ENCODE data around the gene PAXX. TPM values are rescaled to one million over a fixed set of nuclear protein-coding genes. Genes with fewer than 3 reads are reported as not detected.

PAXX gene
- total and polyA plus RNA-seq, 2 donors (not counting 1 experiment from before 2014, with no cell fraction given): 6.1 to 13.7 TPM

DNA sequence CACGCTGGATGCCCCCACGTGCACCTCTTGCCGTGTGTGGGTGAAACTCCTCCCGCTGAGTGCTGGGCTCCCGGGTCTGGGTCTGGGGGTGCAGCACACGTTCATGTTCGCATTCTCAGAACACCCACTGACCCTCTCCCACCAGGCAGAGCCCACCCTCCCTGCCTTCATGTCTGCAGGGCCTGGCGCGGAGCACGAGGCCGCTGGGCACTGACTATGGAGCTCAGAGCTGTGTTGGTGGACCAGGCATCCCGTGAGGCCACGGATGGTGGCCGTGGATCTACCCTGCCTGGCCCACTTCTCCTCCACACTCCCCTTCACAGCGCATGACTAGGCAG, 31.3 kb upstream of the PAXX start:
- no peak for DNase-seq (ENCODE audit: low read depth in 2 of 2)
- no peak for TF ChIP-seq EZH2 (IDR thresholded peaks at IDR 0.05; ENCODE audit: low read length, missing control alignments)
- TF ChIP-seq, protein P1, sequence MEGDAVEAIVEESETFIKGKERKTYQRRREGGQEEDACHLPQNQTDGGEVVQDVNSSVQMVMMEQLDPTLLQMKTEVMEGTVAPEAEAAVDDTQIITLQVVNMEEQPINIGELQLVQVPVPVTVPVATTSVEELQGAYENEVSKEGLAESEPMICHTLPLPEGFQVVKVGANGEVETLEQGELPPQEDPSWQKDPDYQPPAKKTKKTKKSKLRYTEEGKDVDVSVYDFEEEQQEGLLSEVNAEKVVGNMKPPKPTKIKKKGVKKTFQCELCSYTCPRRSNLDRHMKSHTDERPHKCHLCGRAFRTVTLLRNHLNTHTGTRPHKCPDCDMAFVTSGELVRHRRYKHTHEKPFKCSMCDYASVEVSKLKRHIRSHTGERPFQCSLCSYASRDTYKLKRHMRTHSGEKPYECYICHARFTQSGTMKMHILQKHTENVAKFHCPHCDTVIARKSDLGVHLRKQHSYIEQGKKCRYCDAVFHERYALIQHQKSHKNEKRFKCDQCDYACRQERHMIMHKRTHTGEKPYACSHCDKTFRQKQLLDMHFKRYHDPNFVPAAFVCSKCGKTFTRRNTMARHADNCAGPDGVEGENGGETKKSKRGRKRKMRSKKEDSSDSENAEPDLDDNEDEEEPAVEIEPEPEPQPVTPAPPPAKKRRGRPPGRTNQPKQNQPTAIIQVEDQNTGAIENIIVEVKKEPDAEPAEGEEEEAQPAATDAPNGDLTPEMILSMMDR (conservative IDR thresholded peaks at IDR 0.05 in 1 of 2, IDR thresholded peaks at IDR 0.05 in 1 of 2; ENCODE audit: low read depth in 1 of 2, low read length in 2 of 2): no peak
- Histone ChIP-seq H3K4me2 (ENCODE audit: extremely low read depth, insufficient read depth, low read length) (no peak overlapping the region), H3K4me1 (ENCODE audit: control insufficient read depth, extremely low read depth, insufficient read depth, low read length) (no peaks in the 10 kb centered on the region), H3K4me3 (replicated peaks in 1 of 4; ENCODE audit: control extremely low read depth in 1 of 4, insufficient read depth in 1 of 4, low read depth in 3 of 4, low read length in 4 of 4) (no peak overlapping the region), H3K27ac (ENCODE audit: insufficient read depth, low read length) (no peak overlapping the region), H3K36me3 (ENCODE audit: control insufficient read depth, insufficient read depth, low read length) (no peaks in the 10 kb centered on the region), H3K9ac (ENCODE audit: insufficient read depth, low read length) (no peak overlapping the region), H3K79me2 (ENCODE audit: control insufficient read depth, insufficient read depth, low read length) (no peaks in the 10 kb centered on the region), H2AFZ (ENCODE audit: low read length) (no peak overlapping the region), H3K27me3 (ENCODE audit: control insufficient read depth, insufficient read depth, low read length) (peaks cover 2% of the 10 kb centered on the region), H3K9me3 (ENCODE audit: control insufficient read depth, insufficient read depth, low read depth, low read length) (no peaks in the 10 kb centered on the region), H4K20me1 (ENCODE audit: control insufficient read depth, extremely low read depth, insufficient read depth, low read length) (no peaks in the 10 kb centered on the region)

DNA sequence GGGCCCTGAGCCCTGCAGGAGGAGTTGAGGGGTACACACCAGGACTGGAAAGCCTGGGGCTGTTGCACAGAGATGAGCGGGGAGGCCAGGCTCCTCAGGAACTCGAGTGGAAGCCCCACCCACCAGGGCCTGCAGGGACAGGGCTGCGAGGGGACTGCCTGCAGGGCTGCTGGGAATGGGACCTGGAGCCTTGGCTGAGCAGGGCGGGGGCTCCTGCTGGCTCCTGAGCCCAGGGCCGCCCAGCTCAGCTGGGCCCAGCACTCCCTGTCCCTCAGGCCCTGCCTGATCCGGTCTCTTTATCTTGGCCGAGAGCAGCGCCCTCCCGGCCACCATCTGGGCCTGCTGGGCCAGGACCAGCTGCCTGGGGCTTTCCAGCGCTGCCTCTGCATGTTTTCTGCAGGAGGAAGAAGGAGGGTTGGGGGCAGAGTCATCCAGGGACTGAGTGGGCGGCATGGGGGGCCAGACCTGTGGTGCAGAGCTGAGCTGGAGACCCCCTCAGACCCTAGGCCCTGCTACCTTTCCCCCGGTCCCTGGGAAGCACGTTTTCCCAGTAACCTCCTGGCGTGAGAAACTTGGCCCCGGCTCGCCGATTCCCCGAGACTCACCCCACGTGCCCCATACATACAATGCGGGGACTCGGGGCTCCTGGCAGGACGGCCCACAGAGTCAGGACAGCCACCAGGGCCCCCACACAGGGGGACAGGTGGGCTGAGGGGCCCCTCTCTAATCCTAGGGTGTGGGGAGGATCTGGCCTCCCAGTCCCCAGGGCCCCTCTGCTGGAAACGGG, 30.8 kb upstream of the PAXX start:
- no peak overlapping the region for H3K27ac ChIP-seq (ENCODE audit: insufficient read depth, low read length)
- no peak for DNase-seq (ENCODE audit: low read depth in 2 of 2)
- TF ChIP-seq, protein P1 (conservative IDR thresholded peaks at IDR 0.05 in 1 of 2, IDR thresholded peaks at IDR 0.05 in 1 of 2; ENCODE audit: low read depth in 1 of 2, low read length in 2 of 2): no peak
- no peak for TF ChIP-seq EZH2 (IDR thresholded peaks at IDR 0.05; ENCODE audit: low read length, missing control alignments)
- no peak overlapping the region for H3K4me3 ChIP-seq (replicated peaks in 1 of 4; ENCODE audit: control extremely low read depth in 1 of 4, insufficient read depth in 1 of 4, low read depth in 3 of 4, low read length in 4 of 4)
- no peak overlapping the region for H2AFZ ChIP-seq (ENCODE audit: low read length)
- no peak overlapping the region for H3K4me2 ChIP-seq (ENCODE audit: extremely low read depth, insufficient read depth, low read length)
- H3K27me3 ChIP-seq (ENCODE audit: control insufficient read depth, insufficient read depth, low read length): peaks cover 4% of the 10 kb centered on the region
- H3K9me3 ChIP-seq (ENCODE audit: control insufficient read depth, insufficient read depth, low read depth, low read length): no peaks in the 10 kb centered on the region
- no peaks in the 10 kb centered on the region for H3K36me3 ChIP-seq (ENCODE audit: control insufficient read depth, insufficient read depth, low read length)
- no peaks in the 10 kb centered on the region for H3K4me1 ChIP-seq (ENCODE audit: control insufficient read depth, extremely low read depth, insufficient read depth, low read length)
- no peaks in the 10 kb centered on the region for H4K20me1 ChIP-seq (ENCODE audit: control insufficient read depth, extremely low read depth, insufficient read depth, low read length)
- no peak overlapping the region for H3K9ac ChIP-seq (ENCODE audit: insufficient read depth, low read length)
- H3K79me2 ChIP-seq (ENCODE audit: control insufficient read depth, insufficient read depth, low read length): no peaks in the 10 kb centered on the region

DNA sequence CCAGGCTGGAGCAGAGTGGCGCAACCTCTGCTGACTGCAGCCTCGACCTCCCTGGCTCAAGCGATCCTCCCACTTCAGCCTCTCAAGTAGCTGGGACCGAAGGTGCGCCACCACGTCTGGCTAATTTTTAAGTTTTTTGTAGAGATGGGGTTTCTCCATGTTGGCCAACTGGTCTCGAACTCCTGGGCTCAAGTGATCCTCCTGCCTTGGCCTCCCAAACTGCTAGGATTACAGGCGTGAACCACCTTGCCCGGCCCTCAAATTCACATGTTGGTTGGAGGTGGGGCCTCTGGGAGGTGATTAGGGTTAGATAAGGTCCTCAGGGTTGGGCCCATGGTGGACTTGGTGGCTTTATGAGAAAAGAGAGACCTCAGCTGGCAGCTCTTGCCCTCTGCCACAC, 30.1 kb upstream of the PAXX start:
- no peaks in the 10 kb centered on the region for H4K20me1 ChIP-seq (ENCODE audit: control insufficient read depth, extremely low read depth, insufficient read depth, low read length)
- H3K9me3 ChIP-seq (ENCODE audit: control insufficient read depth, insufficient read depth, low read depth, low read length): no peaks in the 10 kb centered on the region
- DNase-seq (ENCODE audit: low read depth in 2 of 2): no peak
- no peaks in the 10 kb centered on the region for H3K36me3 ChIP-seq (ENCODE audit: control insufficient read depth, insufficient read depth, low read length)
- no peak overlapping the region for H3K27ac ChIP-seq (ENCODE audit: insufficient read depth, low read length)
- no peaks in the 10 kb centered on the region for H3K79me2 ChIP-seq (ENCODE audit: control insufficient read depth, insufficient read depth, low read length)
- no peak overlapping the region for H3K4me2 ChIP-seq (ENCODE audit: extremely low read depth, insufficient read depth, low read length)
- no peak overlapping the region for H3K9ac ChIP-seq (ENCODE audit: insufficient read depth, low read length)
- H2AFZ ChIP-seq (ENCODE audit: low read length): no peak overlapping the region
- H3K27me3 ChIP-seq (ENCODE audit: control insufficient read depth, insufficient read depth, low read length): peaks cover 4% of the 10 kb centered on the region
- H3K4me1 ChIP-seq (ENCODE audit: control insufficient read depth, extremely low read depth, insufficient read depth, low read length): no peaks in the 10 kb centered on the region
- no peak for TF ChIP-seq EZH2 (IDR thresholded peaks at IDR 0.05; ENCODE audit: low read length, missing control alignments)
- TF ChIP-seq, protein P1 (conservative IDR thresholded peaks at IDR 0.05 in 1 of 2, IDR thresholded peaks at IDR 0.05 in 1 of 2; ENCODE audit: low read depth in 1 of 2, low read length in 2 of 2): no peak
- H3K4me3 ChIP-seq (replicated peaks in 1 of 4; ENCODE audit: control extremely low read depth in 1 of 4, insufficient read depth in 1 of 4, low read depth in 3 of 4, low read length in 4 of 4): no peak overlapping the region
